T-helper 22 cell (primary cell): Measurements from ENCODE around the gene MYOM3.
A peak's percentile ranks its signal among the peaks of the same experiment; 100 is the strongest.

Experiments
- DNase-seq: peaks from one replicate; pipeline ENCODE4 v3.0.0-alpha.2; 2020; ENCODE audit warnings: low read depth

MYOM3 gene

GRCh38 chr1:24111996-24112779 is at the start of gene MYOM3:
TSS of gene MYOM3 (minus strand) at chr1:24112135. CDS start at chr1:24108636, 3,499 bp downstream.
- DNase-seq = no peak

GRCh38 chr1:24161270-24161669 is 49.3 kb upstream of the MYOM3 start:
- no peak for DNase-seq

- DNase-seq = no peak
Observed at GRCh38 chr1:24159366-24159765, 47.4 kb upstream of the MYOM3 start.

GRCh38 chr1:24157918-24158481 is 46.1 kb upstream of the MYOM3 start:
- DNase-seq = no peak

- DNase-seq = no peak
Observed at GRCh38 chr1:24156542-24157260, 44.8 kb upstream of the MYOM3 start.

GRCh38 chr1:24155011-24155782 is 43.3 kb upstream of the MYOM3 start:
- DNase-seq = no peak

GRCh38 chr1:24154215-24154614 is 42.3 kb upstream of the MYOM3 start:
- no peak for DNase-seq

- DNase-seq = no peak
Observed at GRCh38 chr1:24152631-24153494, 40.9 kb upstream of the MYOM3 start.

- DNase-seq = no peak
Observed at GRCh38 chr1:24151175-24151533, 39.2 kb upstream of the MYOM3 start.

- DNase-seq = peak; percentile 58
Observed at GRCh38 chr1:24150234-24151174, 38.6 kb upstream of the MYOM3 start.

GRCh38 chr1:24149866-24150233 is 37.9 kb upstream of the MYOM3 start:
- DNase-seq = no peak

- DNase-seq = no peak
Observed at GRCh38 chr1:24147816-24148215, 35.9 kb upstream of the MYOM3 start.

GRCh38 chr1:24147194-24147593 is 35.3 kb upstream of the MYOM3 start:
- no peak for DNase-seq

GRCh38 chr1:24142546-24143534 is 30.9 kb upstream of the MYOM3 start, which contains the start of gene IL22RA1:
TSS of gene IL22RA1 (minus strand) at chr1:24143140. CDS start at chr1:24143082, 58 bp downstream.
- DNase-seq = no peak

GRCh38 chr1:24141311-24141997 is 29.5 kb upstream of the MYOM3 start:
- no peak for DNase-seq

- no peak for DNase-seq
Observed at GRCh38 chr1:24140741-24141181, 28.8 kb upstream of the MYOM3 start.

- DNase-seq = no peak
Observed at GRCh38 chr1:24139841-24140425, 28.0 kb upstream of the MYOM3 start.

GRCh38 chr1:24139222-24139489 is 27.2 kb upstream of the MYOM3 start:
- no peak for DNase-seq
